Hindlimb muscle (tissue), 1 donor: ENCODE measurements around the gene CNOT6L. TPM values are rescaled to one million over a fixed set of nuclear protein-coding genes. Genes with fewer than 3 reads are reported as not detected.
"Not testable (repeated sequence)": the region's sequence is repeated elsewhere in the genome, so short reads cannot be mapped to it uniquely, and the experiment has no call there.

Source experiments
- DNase-seq: peaks from one replicate; pipeline ENCODE4 v3.0.0-alpha.2; 2013
- polyA plus RNA-seq: library from polyadenylated mRNA; unstranded; fragments of 120-200 nt; gene quantifications from one replicate; pipeline ENCODE4 v1.2.1, GENCODE V29; 2013; ENCODE audit not compliant: insufficient read length

CNOT6L gene
- polyA plus RNA-seq, 1 donor = 35.4 TPM

DNA sequence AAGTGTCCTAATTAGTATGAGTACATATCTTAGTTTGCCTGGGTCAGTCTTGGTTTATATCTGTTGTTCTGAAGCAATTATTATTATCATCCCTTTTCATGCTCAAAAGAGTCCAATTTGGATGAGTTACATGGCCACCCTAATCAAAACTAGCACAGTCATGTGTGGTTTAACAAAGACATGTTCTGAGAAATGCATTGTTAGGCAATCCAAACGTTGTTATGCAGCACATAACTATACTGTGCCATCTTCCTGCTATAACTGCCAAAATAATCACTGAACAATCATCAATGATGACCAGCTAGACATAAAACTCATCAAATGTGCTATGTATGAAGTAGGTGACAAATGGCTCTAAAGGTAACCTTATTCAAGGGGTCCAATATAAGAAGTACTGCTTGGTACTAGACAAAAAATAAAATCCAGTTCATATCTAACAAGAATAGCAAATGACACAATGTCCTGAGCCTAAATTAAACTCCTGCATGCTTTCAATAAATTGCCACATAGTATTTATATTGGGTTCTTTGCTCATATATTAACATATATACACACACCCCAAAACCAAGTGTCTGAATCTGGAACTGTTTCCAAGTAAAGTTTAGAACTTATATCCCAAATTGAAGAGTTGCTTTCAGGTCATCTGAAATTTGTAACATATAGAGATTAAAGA, 41.9 kb downstream of the CNOT6L start:
- no peak for DNase-seq

DNA sequence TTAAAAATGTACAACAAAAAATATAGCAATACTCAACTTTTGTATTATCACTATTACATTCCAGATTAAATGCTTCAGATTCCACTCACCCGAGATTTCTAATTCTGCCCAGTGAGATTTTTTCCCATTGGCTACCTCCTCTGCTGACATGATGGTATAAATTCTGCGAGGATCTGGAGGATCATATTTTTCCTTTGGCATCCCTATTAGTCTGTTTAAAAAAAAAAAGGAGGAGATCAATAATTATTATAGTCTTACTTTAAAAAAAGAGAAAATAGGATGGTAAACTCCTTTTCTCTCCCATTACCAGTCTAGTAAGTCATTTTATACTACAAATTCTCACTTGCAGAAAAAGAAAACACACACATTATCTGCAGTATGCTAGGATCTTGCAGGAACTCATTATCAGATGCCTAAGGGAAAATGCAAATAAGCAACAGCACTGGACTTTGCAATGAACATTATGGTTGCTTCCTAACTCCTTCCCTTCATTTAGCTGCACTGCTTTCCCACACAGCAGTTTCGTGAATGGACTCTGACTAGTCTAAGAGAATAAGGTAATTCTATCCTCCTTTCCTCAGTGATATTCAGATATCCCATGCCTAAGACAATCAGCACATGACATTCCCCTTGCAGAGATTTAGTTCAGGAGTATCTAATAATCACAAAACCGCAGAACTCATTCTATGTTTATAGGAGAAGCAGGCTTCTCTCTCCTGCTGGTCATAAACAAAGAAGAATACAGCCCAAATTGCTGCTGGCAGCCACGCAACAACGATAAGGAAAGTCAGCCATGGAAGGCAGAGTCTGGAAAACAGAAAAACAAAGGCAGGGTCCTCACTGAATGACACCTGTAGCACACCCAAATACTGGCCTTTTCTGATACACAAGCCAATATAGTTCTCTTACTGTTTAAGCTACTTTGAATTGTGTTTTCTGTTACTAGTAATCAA, 42.7 kb downstream of the CNOT6L start:
- no peak for DNase-seq

DNA sequence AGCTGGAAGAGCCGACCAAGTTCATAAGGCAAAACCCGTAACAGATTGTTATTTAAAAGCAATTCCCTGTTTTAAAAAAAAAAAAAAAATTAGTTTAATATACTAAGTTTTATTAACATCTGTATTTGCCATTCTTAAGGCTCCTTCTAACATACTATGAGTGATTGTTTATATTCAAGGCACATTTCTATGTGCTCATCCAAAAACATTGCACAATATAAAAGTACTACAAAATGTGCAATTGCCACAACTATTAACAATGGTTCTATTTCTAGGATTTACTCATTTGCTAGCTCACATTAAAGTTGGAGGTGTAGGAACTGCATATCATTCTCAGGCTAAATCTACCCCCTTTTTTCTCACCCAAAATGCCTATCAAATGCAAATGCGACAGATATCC, 46.1 kb downstream of the CNOT6L start:
- no peak for DNase-seq

DNA sequence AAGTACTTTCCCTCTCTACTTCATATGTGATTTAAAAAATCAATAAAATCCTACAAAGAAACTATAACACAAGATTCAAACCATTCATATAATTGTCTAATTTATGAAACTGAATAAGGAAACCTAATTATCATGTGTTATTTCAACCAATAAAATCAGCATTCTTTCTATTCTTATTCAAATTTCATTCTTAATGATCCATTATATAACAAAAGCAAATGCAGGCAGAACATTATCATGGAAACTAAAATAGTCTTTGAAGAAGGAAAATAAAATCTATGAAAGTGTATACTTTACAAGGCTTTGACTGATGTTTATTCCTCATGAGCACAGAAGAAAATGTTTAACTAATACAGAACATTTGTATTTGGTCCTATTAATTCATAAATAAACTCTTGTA, 47.6 kb downstream of the CNOT6L start:
- no peak for DNase-seq

DNA sequence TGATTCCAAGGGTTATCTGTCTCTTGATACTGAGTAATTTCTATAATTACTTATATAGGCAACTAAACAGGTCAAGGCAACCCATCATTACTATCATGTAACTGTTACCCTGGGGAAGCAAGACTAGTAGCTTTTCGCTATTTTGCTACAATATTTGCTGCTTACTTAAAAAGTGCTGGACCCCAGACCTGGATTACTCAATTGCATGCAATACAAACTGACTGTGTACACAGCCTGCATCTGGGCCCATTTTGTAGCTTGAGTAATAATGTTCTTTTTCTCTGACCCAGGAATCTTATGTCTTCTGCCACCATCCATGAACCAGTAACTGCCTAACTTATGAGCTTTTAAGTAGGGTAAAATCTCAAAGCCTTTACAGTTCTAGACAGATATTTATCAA, 53.4 kb downstream of the CNOT6L start:
- no peak for DNase-seq

DNA sequence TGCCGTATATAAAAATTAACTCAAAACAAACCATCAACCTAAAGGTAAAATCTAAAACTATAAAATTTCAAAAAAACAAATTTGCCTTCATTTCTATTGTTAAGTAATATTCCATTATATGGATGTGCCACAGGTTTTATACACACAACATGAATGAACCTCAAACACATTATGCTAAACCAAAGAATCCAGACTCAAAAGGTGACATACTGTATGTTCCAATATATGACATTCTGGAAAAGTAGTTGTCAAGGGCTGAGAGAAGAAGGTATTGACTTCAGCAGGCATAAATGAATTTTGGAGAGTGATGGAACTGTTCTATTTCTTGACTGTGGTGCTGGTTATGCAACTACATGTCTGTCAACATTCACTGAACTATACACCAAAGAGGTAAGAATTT, 56.6 kb downstream of the CNOT6L start:
- no peak for DNase-seq

DNA sequence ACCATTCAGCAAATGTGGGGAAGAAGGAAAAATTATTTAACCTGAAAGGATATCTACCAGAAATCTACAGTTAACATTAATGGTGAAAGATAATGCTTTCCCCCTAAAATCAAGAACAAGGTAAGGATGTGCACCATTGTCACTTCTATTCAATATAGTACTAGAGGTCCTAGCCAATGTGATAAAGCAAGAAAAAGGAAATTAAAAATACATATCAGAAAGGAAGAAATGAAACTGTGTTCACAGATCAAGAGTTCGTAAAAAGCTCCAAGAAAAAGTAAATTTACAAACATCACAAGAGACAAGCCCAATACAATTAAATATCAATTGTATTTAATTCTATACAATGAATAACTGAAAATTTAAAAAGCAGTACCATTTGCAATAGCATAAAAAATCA, 57.6 kb downstream of the CNOT6L start:
- no peak for DNase-seq

DNA sequence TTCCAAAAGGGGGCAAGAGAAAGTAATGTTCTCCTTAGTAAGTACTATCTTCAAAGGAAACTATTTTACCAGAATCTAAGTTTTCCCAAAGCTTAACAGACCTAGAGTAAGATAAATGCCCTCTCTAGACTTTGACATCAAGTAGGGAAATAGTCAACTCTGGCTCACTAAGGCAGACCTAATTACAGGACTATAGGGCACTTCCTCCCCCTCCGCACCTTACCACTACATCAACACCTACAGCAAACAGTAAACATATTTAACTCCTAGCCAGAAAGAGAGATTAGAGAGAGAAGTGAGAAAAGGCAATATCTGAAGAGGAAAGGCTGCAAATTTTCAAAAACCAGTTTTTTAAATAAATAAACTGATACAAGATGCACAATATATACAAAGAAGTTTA, 60.4 kb downstream of the CNOT6L start:
- no peak for DNase-seq

DNA sequence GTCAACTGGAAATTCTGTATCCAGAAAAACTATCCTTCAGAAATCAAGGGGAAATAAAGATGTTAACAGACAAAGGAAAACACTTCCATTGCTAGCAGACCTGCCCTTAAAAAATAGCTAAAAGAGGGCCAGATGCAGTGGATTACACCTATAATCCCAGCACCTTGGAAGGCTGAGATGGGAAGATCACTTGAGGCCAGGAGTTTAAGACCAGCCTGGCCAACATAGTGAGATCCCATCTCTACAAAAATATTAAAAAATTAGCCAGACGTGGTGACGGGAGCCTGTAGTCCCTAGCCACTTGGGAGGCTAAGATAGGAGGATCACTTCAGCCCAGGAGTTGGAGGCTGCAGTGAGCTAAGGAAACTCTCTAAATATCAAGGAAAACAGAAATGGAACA, 67.4 kb downstream of the CNOT6L start:
- DNase-seq = no peak

DNA sequence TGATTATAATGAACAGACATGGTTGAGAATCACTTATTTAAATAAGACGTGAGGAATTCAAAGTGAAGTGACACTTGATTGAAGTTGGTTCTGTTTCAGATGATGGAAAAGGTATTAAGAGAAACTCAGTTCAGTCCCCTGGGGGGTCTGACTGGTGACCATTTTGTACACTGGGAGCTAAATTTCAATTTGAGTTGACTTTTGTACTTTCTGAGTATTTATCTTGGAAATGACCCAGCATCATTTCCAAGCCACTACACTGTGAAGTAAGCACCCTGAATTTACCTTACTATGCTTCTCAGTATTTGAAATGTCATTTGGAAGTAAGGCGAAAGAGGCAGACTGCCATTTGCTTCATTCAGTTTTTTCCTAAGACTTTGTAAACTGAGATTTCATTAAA, 73.4 kb downstream of the CNOT6L start:
- DNase-seq = no peak

DNA sequence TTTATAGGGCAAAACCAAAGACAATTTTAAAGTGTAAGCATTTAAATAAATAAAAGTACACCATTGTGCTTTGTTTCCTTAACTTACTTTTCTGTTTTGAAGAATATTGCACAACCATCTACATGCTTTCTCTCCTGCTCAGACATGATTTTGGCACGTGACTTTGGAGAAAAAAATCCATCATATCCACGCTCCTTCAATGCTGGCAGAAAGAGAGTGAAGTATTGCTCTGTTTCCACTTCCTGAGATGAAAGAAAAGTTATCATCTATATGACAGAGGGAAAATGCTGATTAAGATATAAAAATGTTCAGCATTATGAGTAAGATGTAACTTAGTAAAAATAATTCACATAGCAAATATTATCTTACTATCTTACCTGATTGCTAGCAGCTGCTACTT, 77.1 kb downstream of the CNOT6L start:
- no peak for DNase-seq

DNA sequence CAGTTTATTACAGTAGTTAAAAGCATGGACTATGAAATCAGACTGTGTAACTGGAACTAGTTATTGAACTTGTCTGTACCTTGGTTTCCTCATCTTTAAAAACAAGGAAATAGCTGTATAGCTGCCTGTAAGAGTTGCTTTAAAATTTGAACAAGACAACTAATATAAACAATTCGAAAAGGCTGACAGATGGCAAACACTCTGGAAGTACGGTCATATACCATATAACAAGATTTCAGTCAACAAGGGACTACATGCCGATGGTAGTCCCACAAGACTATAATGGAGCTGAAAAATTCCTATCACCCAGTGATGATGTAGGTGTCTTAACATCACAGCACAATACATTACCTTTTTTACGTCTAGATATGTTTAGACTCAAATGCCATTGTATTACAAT, 78.7 kb downstream of the CNOT6L start:
- no peak for DNase-seq

DNA sequence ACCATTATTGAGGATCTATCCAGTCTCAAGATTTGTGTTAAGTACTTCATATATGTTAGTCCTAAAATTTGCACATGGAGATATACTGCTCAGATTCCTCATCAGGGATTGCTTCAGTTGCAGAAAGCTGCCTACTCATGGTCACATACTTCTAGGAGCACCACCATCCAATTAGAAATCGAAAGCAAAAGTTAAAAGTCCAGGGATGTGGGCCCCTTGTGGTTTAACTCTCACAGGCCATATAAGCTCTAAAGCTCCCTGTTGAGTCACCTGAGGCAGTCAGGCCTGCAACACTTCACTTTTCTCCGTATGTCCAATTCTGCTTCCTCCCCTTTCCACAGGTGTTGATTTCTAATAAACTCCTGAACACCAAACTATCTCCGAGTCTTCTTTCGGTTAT, 84.2 kb downstream of the CNOT6L start:
- no peak for DNase-seq

DNA sequence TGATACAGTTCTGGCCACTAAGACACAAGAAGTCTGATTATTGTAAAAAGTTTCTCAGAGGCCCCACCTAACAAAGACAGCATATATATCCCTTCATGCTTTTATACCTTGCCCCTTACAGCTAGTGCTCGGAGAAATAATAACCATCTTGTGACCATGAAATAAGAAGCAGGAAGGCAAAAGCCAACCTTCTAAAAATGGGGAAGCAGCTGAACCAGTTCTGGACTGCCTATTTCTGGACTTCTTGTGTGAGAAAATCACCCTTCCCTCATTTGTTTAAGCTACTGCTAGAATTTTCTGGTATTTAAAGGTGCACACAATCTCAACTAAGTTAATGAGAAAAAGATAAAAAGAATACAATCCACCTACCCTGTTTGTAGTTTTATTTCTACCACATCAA, 87.5 kb downstream of the CNOT6L start:
- no peak for DNase-seq

DNA sequence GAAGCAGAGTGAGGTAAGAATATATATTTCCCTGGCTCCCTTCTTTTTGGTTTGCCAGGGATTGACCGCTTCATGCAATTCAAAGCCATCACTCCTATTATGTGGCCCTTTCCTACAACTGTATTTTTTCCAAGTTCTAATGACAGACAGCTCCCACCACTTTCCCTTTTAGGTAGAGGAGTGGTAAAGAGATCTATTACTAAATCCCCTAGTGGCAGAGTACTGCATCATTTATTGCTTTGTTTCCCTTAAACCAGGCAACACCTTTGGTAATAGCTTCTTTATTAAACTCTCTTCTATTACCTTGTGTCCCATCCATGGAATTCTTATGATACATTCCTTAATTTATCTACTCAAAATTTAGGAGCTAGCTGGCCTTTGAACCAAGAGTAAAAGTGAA, 90.7 kb downstream of the CNOT6L start:
- no peak for DNase-seq

DNA sequence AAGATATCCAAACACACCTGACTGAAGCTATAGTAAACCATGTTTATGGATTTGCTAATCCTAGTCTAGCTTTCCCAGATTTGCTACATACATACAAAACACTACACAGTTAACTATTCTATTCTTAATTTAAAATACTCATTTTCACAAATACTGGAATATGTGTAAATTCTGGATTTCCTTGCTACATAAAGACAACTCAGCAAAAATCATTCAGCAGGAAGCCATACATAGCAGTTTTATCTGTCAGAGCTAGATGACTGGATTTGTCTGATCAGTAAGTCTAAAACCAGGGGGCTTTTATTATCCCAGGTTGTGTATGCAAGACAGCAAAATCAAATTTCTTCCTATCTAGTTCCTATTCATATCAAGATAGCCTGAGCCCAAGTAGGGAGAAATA, 98.1 kb downstream of the CNOT6L start:
- no peak for DNase-seq

DNA sequence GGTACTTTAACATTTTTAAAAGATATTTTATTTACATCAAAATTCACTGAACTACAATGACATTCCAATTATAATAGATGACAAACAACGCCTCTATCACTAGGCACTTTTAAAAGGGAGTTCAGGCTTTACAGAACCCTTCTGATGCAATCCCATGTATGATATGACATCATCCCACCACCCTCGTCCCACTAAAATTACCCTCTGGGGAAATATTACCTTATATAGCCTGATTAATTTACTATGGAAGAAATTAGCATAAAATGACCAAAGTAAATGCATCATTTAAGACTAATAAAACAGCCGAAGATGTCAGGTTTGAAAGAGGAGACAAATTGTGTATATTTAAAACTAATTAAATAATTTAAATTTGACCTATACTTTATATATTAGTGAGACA, 100.7 kb downstream of the CNOT6L start:
- DNase-seq = not testable (repeated sequence)

DNA sequence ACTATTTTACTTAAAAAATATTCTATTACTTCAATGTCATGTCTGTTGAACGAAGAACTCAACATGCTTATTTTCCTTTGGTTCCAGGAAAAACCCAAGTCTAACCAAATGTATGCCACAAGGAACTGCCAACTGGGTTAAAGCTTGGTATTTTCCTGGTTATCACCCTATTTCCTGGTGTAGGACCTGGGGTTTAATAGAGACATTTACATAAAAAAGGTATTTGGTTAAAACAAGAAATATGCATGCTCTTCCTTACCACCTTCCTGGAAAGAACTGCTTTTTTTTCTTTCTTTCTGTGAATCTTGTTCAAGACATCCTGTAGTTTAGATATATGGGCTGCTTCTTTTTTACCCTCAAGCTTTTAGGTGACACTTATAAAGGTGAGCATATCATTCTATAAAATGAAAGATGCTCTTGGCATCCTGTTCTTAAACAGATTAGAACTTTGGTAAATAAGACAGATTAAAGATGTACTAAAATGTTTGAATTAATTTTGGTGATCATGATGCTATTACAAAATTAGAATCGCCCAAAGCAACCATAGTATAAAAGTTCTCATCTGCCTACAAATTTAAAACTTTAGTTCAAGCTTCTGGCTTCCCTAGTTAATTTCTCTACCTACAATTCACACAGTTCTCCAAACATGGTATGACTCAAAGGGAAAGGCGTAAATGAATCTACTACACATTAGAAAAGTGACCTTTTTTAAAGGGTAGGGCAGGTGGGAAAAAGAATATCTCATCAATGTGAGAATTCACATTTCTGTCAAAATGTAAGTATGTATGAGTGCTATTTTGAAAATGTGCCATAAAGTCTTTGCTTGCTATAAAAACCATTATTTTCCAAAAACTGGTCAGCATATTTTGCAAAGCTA, 103.5 kb downstream of the CNOT6L start:
- DNase-seq = no peak

DNA sequence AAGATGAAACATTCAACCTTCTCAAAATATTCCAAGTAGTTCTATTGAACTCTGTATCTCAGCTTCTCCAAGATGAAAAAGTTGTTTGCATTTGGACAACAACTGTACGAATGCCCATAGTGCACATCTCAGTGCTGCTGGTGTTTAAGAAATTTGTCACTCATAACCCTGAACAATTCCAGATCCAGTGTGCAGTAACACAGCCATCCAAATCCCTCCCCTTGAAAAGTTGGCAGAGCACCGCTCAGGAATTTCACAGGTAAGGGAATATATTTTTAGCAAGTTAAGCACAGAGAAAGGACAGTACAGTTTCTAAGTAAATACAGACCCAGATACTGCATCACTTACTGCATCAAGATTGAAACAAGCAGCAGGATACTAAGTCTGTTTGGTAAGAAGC, 104.7 kb downstream of the CNOT6L start:
- no peak for DNase-seq

DNA sequence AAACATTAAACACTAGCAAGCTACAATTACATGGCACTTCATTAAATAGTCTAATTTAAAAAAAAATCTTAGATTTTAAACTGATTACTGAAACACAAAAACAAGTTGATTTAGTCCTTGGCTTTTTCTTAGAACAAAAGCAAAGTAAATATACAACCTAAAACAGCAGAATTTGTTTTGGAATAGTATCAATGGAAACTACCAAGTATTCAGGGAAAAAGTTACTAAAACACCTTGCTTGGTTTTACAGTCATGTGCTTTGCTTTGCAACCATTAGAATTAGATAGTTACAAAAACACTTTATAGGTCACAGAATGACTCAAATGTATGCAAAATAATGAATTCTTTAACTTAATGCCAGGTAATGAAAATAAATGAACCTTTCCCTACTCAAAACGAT, 105.3 kb downstream of the CNOT6L start:
- DNase-seq = no peak

DNA sequence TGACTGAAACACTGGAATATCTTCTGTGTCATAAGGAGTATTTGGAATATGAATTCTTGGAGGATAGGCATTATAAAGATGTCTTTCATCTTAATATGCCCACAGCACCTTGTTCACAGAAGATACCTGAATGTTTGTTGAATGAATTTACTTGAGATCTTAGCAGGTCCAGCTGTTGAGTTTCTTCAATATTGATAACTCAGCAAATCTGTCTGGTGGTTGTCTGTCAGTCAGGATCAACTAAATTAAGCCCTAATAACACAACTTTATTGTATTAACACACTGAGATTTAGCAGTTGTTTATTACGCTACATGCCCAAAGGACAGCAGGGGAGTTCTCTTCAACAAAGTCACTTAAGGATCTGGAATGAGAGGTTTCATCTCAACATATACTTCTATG, 106.5 kb downstream of the CNOT6L start:
- DNase-seq = no peak

DNA sequence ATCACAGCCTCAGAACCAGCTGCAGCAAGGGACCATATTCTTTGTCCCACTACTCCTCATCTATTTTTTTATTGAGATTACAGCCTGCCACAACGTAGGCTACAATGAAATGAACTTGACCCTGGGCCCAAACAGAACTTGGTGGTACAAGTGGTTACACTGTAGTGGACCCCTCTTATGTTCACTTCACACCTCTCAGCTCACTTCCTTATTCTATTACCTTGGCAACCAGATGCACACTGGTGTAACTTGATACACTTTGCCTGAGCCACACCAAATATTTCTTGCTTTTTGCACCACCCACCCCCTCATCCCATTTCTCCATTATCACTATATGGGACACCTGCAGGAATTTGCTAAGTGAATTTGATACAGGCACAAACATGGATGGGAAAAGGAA, 107.7 kb downstream of the CNOT6L start:
- DNase-seq = no peak

DNA sequence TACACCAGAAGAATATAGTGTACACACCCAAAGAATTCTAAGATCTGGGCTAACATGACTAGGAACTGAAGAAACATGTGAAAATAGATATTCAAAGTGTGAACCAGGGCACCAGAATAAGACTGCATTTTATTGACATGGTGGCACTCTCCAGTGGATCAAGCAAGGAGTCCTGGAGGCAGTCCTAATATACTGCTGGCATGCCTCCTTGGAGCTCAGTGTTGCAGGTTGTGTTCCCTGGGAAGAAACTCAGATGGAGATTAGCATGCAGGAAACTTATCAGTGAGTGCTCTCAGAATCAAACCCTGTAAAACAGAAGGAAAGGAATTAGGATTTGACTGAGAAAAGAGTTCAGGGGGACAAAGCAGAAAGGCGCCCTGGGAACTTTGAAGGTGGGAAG, 108.5 kb downstream of the CNOT6L start:
- no peak for DNase-seq
